Fibroblast of skin of back (primary cell): ENCODE measurements around the gene EVA1A. TPM values are rescaled to one million over a fixed set of nuclear protein-coding genes. Genes with fewer than 3 reads are reported as not detected.

ENCODE experiments used
- DNase-seq: peaks from one replicate; pipeline ENCODE4 v3.0.0-alpha.2; 2013
- polyA plus RNA-seq, 2 experiments: library from polyadenylated mRNA; unstranded; fragments of 120-200 nt; gene quantifications; one replicate each; pipeline ENCODE4 v1.2.1, GENCODE V29; 2013; ENCODE audit not compliant: insufficient read length in 2 of 2

Gene EVA1A, protein sequence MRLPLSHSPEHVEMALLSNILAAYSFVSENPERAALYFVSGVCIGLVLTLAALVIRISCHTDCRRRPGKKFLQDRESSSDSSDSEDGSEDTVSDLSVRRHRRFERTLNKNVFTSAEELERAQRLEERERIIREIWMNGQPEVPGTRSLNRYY
- polyA plus RNA-seq (2013, experiment 1 of 2; ENCODE audit: insufficient read length), result 58.2 TPM
- polyA plus RNA-seq (2013, experiment 2 of 2; ENCODE audit: insufficient read length), result 26.1 TPM

DNA sequence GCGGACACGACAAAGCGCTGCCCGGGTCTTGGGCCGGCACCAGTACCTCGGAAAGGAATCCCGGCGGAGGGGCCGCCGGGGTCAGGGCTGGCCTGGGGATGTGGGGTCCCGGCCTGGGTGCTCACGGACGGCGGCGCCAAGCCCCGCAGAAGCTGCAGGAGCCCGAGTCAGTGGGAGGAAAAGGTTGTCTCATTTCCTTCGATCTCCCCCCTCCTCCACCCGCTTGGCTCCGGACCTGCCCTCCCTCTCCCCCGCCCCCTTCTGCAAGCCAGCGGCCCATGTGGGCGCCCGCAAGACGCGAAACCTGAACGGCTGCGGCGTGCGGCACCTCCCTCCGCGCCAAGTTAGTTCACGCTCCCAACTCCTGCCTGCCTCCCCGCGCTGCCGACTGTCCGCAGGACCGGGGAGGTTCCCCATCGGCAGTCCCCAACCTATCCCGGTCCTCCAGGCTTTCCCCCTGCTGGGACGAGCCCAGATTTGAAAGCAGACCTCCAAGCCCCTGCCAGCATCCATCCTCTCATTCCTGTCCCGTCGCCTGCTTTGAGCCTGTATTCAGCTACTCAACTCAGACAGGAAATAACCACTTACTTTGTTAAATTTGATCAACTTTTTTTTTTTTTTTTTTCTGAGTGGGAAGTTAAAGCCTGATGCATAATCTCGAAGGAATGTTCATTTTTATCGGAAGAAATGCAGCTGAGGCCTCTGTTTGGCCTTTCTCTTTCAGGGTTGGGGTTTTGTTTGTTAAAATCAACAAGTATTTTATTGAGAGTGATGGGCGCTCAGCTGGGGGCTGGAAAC, at the start of gene EVA1A:
Gene EVA1A (minus strand): TSS at position 172 of the 798 bp plus-strand sequence. CDS start 42,799 bp downstream, outside the sequence.
- DNase-seq, result peak; percentile 81

DNA sequence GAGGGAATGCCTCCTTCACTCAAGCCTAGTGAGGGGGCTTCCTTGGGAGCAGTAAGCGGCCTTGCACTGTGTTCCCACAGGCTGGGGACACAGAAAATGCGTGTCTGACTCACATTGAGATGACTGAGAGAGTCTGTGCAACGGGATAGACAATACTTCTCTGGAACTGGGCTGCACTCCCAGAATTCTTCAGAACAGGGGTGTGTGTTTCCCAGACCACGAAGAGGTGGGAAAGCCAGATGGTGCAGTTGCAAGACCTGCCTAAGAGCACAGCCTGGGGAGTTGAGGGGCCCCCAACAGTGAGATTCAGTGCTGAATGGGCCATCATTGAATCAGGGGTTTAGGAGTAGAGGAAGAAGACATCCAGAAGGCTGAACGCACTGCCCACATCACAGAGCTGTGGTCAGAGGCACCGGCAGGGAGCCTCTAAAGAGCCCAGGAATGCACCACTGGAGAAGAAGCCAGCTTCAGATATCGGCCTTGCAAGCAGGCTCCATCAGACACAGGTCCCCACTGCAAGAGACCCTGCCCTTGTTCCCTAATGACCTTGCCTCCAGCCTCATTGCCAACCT, 49.3 kb upstream of the EVA1A start:
- DNase-seq, result no peak

DNA sequence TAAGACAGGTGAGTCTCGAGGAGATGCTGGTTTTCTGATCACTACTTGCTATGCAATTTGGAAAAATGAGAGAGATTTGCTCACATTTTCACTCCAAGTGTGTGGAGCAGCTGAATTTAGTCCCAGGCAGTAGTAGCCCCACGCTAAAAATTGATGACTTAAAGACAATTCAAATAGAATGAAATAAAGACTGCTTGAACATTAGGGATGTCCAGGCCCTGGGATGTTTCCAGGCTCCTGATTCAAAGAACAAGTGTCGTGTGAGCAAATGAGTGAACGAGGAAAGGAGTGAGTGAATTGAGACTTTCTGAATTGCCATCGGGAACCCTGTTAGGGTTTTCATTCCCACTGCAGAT, 48.6 kb upstream of the EVA1A start:
- no peak for DNase-seq

DNA sequence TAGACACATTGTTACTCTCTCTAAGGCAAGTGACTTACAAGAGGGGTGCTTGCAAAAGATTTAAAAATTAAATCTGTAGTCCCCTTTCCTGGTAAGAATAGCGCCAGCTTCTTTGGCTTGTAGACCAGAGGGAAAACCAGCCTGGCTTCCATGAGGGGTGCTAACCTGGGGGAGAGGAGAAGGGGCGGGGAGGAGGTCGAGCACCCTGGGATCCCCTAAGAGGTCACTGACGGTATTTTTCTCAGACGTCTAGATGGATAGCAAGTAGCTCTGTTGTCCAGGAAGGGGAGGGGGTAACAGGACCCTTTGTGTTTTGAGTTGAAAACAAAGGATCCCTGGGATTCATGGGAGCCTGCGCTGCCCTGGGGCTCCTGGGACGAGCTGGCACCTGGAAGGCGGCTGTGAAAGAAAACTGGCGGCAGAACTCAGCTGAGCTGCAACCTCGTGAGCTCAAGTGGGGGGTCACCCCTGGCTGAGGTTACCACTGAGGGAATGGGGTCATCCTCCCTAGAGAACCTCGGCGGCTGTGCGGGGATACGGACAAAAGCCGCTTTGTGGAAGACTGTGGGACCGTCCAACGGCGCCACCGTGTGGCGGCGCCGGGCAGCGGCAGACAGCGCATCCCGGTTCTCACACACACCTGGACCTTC, 48.1 kb upstream of the EVA1A start:
- DNase-seq, result peak; percentile 52

DNA sequence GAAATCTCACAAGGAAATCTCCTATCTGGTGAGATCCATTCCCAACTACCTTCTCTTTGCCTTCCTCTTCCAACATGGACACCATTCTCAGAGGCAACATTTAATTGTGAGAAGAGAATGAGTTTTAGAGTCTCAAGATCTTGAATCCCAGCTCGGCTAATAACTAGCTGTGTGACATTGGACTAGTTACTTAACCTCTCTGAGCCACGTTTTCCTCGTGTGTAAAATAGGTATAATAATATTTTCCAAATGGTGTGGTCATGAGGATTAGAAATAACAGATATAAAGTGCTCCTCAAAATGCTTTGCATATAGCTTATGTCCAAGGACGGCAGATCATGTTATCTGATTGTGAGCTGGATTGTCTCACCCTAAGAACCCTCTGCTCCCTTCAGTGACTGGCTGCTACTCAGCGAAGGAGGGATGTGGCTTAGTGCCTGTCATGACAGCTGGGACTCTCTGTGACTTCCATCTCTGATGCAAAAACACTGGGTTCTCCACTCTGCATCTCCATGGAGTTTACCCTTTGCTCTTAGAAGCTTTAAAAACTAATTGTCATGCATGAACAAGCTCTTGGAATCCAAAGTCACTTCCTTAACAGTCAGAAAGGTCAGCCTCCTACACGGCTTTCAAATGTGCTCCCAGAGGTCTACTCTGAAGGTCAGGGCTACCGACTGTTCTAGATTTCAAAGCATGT, 47.4 kb upstream of the EVA1A start:
- DNase-seq, result no peak

DNA sequence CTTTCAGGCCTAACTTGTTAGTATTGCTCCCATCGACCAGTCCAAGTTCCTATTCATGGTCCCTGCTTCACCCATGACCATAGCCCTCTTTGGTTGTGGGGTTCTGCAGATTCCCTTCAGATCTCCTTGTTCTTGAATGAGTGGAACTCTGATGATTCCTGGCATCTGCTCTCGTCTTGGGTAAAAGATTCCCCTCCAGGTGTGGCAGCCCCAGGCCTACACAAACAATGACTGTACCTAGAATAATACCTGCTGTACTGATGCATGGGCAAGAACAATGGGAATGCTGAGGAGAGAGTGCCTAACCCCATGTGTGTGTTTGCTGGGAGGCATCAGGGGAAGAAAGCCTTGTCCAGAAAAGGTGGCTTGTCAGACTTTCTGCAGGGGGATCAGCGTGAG, 46.7 kb upstream of the EVA1A start:
- no peak for DNase-seq

DNA sequence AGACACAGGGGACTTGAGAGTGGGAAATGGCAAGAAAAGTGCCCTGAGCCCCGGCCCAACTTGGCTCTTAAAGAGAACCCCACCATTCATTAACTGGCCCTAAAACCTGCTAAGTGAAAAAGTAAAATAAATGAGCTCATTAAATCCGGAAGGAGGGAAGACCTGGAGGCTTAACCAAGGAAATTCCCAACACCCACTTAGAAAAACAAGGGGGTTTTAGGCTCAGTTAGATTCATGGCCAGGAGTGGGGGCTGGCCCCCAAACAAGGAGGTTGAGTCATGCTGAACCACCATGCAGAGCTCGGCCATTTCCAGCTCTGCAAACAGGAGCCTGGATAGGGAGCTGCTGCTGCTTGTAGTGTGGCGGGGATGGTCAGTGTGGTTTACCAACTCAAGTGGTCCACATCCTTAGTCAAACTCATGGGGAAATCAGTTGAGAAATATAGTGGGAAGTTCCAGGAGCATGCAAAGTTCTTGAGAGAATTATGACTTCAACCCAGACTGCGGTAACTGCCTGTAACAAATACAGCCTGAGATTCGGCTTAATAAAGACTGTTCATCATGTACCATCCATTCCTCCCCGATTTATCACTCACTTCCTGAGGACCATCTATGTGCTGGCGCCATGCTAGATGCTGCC, 46.1 kb upstream of the EVA1A start:
- DNase-seq, result peak; percentile 78

DNA sequence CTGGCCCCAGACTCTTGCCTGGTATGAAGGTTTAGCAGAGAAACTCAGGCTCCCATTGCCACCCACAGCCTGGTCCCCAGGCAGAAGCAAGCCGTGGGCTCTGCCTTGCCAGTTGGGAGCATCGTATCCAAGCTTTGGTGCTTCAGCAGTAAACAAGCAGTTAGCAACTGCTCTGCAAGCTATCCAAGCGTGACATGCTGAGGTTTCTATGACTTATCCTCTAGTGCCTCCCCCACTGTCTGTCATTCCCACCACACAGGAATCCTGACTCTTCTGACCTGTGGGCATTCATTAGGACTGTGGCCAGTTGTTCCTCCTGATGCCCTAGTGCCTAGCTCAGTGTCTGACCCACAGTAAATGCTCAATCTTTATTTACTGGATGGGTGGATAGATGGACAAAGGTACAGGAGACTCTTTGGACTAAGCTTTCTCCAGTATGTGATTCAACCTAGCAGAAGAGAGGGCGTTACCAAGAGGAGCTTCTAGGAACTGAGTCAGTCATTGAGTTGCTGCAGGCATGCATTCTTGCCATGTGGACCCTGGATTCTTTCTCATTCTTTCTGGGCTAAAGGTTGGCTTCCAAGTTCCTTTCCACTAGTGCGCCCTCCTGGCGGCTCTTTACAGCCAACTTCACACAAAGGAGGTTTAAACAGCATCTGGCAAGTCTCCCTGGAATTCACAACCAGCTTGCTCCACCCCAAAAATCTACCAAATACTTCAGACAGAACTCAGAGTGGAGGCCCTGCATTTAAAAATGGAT, 45.2 kb upstream of the EVA1A start:
- peak; percentile 99 for DNase-seq

DNA sequence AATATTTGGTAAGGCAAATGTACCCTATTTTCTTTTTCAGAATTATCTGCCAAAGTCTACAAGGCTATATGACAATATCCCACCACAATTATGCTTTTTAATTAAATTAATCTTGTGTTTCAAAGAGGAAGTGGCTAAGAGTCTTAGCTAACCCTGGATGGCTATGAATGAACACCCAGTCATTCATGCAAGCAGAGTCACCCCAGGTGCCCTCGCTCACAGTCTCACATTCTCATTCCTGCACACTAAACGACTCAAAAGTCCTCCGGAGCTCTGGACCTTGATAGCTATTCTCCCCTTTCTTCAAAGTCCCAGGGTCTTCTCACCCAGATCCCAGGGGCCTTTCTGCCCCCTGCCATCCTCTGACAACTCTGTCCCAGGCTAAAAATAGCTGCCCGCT, 43.7 kb upstream of the EVA1A start:
- no peak for DNase-seq

DNA sequence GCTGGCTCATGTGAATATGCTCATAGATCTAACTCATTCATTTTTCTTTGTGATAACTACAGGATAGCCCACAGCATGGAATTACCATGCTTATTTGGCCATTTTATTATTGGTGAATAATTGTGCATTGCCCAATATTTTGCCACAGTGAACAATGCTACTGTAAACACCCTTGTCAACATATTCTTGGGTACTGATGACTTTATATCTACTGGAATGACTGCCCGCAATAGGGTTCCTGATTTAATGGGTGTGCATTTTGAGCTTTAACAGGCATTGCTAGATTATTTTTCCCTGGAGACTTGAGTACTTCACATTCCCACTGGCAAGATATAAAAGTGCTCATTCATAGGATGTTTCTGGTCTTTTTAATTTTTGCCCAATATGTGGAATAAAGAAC, 42.7 kb upstream of the EVA1A start:
- DNase-seq, result no peak

DNA sequence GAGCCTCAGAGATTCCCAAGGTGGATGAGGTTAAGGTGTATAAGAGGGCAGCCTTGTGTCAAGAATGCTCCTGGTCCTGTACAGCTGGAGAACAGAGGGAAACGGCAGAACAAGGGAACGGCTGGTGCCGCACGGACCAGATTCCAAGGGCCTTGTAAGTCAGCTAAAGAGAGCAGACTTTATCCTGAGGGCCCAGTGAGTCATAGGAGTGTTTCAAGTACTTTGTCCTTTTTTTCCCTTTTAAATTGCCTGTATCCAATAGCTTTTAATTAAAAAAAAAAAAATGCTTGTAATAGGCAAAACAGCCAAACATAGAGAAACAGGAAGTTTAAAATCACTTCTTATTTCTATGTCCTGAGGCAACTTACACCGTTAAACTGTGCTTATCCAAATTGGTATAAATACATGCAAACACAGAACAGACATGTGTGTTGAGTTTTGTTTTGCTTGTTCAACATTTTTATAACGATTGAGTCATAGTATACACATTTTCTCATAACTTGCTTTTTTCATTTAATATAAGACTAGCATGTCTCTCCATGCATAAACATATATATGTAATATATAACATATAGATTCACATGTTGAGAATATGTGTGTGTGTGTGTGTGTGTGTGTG, 42.1 kb upstream of the EVA1A start:
- DNase-seq, result peak; percentile 88

DNA sequence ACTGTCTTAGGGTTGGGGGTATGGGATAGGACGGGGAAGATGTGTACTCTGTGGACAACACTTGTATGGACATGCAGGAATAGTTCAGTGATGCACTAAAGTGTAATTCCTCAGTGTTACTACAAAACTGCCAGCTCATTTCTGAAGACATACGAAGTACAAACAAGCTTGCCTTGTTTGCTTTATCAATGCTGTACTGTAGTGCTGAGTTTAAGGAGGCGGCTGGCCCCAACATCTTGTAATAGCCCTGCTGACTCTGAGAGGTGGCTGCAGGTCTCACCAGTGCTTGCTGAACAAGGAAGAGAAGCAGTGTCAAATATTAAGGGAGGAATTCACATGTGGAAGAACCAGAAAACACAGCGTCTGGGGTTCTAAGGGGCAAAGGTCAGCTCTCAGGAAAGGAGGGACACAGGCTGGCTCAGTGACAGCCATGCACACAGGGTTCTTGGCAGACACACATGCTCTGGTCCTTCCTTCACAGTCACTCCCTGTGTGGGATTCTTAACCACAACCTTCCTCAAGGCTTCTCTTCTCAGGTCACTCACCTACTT, 39.8 kb upstream of the EVA1A start:
- no peak for DNase-seq

DNA sequence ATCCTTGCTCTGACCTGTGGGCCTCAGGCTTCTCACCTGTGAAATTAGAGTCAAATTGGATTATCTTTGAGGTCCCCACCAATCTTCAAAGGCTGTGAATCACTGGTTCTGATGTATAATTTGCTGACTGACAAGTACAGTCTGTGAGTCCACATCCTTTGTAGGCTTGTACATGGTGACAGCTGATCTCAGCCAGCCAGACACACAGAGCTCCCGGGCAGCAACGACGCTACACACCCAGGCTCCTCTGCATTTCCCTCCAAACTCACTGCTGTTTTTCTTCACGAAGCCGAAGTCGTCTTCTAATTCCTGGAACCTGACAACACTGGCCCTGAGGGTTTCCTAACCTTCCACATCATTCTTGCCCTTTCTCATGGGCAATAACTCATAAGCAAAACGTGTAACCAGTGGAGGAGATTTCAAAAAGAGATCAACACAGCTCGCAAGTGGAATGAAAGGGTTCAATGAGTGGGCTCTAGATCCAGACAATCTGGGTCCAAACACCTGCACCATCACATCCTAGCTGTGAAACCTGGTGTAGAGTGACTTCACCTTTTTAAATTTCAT, 37.9 kb upstream of the EVA1A start:
- no peak for DNase-seq

DNA sequence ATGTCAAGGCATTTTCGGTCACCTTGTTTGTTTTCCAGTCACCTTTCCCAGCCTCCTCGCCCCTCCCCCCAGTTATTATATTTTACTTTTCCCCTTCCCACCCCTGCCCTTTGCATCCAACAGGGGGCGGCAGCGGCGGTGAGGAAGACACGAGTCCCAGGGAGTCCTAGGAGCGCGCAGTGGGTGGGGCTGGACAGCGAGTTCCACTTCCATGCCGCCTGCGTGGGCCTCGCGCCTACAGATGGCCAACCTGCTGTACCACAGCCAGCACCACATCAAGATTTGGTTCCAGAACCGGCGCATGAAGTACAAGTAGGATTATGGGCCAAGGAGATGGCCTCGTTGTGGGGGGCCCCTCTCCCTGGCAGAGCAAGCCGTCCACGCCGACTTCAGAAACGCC, 37.2 kb upstream of the EVA1A start:
- DNase-seq, result no peak

DNA sequence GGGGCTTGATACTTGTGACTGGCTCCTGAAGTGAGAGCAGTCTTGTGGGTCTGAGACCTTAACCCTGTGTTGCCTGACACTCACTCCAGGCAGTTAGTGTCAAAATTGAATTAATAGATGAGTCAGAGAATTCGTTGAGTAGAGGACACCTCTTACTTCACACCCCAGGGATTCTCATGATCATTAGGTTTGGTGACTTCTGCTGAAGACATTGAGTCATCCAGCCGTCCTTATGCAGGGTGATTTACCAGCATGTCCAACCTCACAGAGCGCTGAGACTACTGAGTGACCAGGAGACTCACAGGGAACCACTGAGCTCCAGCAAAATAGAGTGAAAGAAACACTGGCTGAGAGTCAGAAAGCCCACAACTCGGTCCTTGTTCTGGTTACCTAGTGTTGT, 36.0 kb upstream of the EVA1A start:
- peak; percentile 85 for DNase-seq

DNA sequence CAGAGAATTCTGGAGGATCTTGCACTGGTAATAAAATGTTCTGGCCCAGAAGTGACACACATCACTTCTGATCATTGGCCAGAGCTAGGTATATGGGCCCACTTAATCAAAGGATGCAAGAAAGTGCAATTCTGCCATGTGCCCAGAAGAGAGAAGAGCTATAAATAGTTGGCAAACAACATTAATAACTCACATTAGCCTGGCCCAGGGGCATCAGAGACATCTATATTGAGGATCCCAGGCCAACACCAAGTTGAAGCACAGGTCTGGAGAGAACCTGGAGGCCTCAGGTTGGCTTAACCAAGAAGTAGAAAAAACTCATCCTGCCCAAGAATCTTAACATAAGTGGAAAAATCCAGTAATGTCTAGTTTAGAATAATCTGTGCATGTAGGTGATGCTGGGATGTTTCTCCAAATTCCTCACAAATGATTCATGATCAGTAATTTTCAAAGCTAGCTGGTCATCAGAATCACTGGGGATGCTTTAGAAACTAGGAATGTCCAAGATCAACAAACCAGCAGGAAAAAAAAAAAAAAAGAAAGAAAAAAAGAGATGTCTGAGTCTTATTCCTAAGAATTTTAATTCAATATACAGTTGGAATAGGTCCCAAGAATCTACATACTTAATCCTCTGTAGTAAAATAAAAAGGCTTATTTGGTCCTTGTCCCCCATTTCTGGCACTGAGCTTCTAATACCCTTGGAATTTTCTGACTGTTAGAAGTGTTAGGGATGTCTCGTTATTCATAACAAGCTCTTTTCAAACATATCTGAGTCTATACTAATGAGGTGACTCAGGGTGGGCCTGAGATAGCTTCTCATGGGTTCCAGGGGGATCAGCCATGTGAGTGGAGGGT, 35.0 kb upstream of the EVA1A start:
- peak; percentile 97 for DNase-seq

DNA sequence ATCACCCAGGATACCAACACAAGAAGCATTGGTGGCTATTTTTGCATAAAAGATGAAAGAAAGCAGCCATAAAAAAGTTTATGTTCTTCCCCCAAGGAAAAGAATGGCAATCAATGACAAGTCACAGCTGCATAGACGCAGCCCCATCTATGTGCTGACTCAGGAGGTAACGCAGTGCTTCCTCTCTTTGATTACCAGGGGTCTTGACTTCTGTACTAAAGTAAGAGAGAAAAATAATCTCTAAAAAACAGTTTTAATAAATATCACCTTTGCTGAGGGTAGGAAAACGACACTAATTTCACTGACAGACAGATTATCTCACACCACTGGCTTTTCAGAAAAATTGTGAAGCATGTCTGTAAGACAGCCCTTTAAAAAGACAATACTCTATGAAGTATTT, 33.9 kb upstream of the EVA1A start:
- no peak for DNase-seq

DNA sequence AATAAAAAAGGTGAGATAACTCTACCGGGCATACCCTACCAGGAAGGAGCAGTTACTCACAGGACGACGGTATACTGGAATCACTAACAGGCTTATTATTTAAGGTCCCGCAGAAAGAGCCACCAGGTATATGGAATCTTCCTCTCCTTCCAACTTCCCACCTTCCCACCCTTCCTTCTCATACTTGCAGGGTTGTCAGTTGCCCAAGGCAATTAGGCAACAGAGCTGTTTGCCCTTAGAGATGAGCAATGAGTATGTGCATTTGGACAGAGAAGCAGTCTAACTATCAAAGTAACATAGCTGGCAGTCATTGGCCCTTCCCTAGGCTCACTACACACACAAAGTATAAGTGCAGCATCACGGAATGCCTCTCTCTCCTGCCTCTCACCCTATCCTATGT, 32.1 kb upstream of the EVA1A start:
- DNase-seq, result no peak

DNA sequence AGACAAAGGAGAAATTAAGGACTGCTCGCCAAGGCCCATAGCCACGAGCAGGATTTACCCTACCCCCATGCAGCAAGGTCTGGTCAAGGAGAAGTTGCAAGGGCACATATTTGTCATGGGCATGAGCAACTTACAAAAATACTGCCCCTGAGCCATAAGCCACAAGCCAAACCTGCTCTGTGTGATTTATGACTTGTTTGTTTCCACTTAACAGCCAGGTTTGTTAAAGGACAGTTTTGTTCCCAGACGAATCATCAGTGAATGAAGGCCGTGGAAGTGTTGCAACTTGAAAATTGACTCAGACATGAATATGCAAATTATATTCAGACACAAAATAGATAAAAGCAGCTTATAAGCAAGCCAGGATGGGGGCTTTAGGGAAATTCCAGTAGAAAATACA, 31.3 kb upstream of the EVA1A start:
- DNase-seq, result peak; percentile 68
